ENCODE measurements around the gene PBX1. TPM values are rescaled to one million over a fixed set of nuclear protein-coding genes. Genes with fewer than 3 reads are reported as not detected.

The PBX1 gene
- total and polyA plus RNA-seq, 2 experiments from 2014 or later, result 40.0 to 104 TPM

DNA sequence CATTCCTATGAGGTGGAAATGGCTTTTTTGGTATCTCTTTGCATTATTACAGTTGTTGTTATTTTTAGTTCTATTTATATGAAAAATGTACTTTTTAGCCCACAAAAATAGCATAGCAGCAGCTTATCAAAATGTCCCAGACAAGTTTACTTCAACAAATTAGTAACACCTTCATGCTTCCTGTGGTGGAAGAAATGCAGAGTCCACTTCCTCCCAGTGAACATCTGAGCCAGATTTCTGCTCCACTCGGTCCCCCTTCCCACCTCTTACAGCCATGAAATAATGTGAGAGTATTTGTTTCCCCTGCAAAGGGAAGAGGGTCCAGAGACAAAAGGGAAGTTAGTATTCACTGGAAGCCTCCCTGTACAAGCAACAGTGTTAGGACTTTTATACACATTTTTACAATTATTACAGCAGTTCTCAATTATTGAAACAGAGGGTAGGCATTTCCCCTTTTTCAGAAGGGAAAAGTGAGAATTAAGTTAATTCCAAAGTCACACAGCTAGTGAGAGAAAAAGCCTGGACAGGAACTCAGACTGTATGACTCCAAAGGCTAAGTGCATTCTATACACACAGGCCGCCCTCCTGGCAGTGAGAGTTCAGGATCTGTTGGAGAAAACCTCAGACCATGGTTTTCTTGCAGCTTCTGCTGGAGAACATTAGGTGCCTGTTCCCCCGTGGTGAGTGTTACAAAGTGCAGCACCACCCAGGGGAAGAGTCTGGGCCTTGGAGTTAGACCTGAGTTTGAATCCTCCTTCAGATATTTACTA lies 126.5 kb downstream of the PBX1 start:
- no peaks in the 10 kb centered on the region for H3K36me3 ChIP-seq (ENCODE audit: insufficient read depth)
- H2AFZ ChIP-seq, result no peak overlapping the region
- no peaks in the 10 kb centered on the region for H3K9me2 ChIP-seq (ENCODE audit: insufficient read depth)
- TF ChIP-seq EZH2 (IDR thresholded peaks at IDR 0.05; ENCODE audit: low read depth, unreplicated experiment) (no peak), POLR2AphosphoS5 (IDR thresholded peaks at IDR 0.05; ENCODE audit: low read depth) (no peak), EZH2phosphoT487 (IDR thresholded peaks at IDR 0.05; ENCODE audit: unreplicated experiment) (no peak), ZNF114 (CRISPR knock-in tag; IDR thresholded peaks at IDR 0.05) (no peak)
- H3K27me3 ChIP-seq (ENCODE audit: insufficient read depth), result no peaks in the 10 kb centered on the region
- peaks cover 15% of the 10 kb centered on the region; the same call in 1 of the 2 replicates for H4K20me1 ChIP-seq (replicated peaks; ENCODE audit: insufficient read depth)
- no peak overlapping the region for H3K4me3 Mint-ChIP-seq
- no peaks in the 10 kb centered on the region; the same call in 2 of the 3 replicates for H3K9me3 Mint-ChIP-seq
- H3K27ac ChIP-seq (ENCODE audit: low read depth), result peak overlapping the region; percentile 33; the same call in 1 of the 2 replicates
- H3K4me3 ChIP-seq, result no peak overlapping the region
- H3K27ac Mint-ChIP-seq, result peak overlapping the region; percentile 17; the same call in 1 of the 2 replicates
- H3K36me3 Mint-ChIP-seq (ENCODE audit: low read depth), result peaks cover 16% of the 10 kb centered on the region
- no peak for ATAC-seq
- 0 out of 2 replicates have a peak, but pooled peaks cover 3% of the 10 kb centered on the region for H3F3A ChIP-seq (replicated peaks; ENCODE audit: low read depth)
- H3K27me3 Mint-ChIP-seq (ENCODE audit: insufficient read depth, low read depth, poor library complexity), result peaks cover 3% of the 10 kb centered on the region
- H3K4me2 ChIP-seq, result no peak overlapping the region
- H3K4me1 Mint-ChIP-seq, result peaks cover 43% of the 10 kb centered on the region
- no peak for DNase-seq (ENCODE audit: low spot score)
- peaks cover 14% of the 10 kb centered on the region for H3K4me1 ChIP-seq (ENCODE audit: insufficient read depth)
- peaks cover 61% of the 10 kb centered on the region for H3K79me2 ChIP-seq (replicated peaks; ENCODE audit: insufficient read depth)

DNA sequence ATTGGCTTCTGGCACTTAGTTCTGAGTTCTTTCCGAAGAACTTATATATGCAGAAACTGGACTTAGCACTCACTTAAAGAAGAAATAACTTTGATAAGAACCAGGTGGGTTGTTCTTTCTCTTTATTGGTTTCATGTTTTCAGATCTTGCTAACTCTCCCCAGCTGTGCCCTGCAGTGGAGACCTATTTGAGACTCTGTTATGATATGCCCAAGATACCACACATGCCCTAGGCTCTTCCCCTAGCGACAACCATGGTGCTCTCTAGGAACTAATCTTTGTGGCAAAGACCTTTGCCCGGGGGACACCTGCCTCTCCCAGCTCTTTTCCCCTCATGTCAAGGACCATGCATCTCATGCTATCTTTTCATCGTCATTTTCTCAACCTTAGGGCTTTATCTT lies 128.8 kb downstream of the PBX1 start:
- peaks cover 5% of the 10 kb centered on the region for H3K27me3 Mint-ChIP-seq (ENCODE audit: insufficient read depth, low read depth, poor library complexity)
- no peak overlapping the region for H3K4me3 Mint-ChIP-seq
- no peak overlapping the region for H3K27ac Mint-ChIP-seq
- peaks cover 36% of the 10 kb centered on the region for H3K4me1 Mint-ChIP-seq
- H3K27me3 ChIP-seq (ENCODE audit: insufficient read depth), result no peaks in the 10 kb centered on the region
- 0 out of 2 replicates have a peak, but pooled peaks cover 3% of the 10 kb centered on the region for H3F3A ChIP-seq (replicated peaks; ENCODE audit: low read depth)
- DNase-seq (ENCODE audit: low spot score) (no peak), ATAC-seq (no peak)
- no peaks in the 10 kb centered on the region for H3K36me3 ChIP-seq (ENCODE audit: insufficient read depth)
- H3K79me2 ChIP-seq (replicated peaks; ENCODE audit: insufficient read depth), result peaks cover 79% of the 10 kb centered on the region
- no peaks in the 10 kb centered on the region for H3K9me2 ChIP-seq (ENCODE audit: insufficient read depth)
- peaks cover 13% of the 10 kb centered on the region for H3K36me3 Mint-ChIP-seq (ENCODE audit: low read depth)
- no peak overlapping the region for H3K27ac ChIP-seq (ENCODE audit: low read depth)
- H3K4me1 ChIP-seq (ENCODE audit: insufficient read depth), result peaks cover 14% of the 10 kb centered on the region
- H3K4me3 ChIP-seq, result no peak overlapping the region
- H3K9me3 Mint-ChIP-seq, result no peaks in the 10 kb centered on the region; the same call in 1 of the 3 replicates
- H3K4me2 ChIP-seq, result no peak overlapping the region
- TF ChIP-seq EZH2phosphoT487 (IDR thresholded peaks at IDR 0.05; ENCODE audit: unreplicated experiment) (no peak), ETS1 (IDR thresholded peaks at IDR 0.05) (no peak), ZNF114 (CRISPR knock-in tag; IDR thresholded peaks at IDR 0.05) (no peak), POLR2AphosphoS5 (IDR thresholded peaks at IDR 0.05; ENCODE audit: low read depth) (no peak), JUNB (IDR thresholded peaks at IDR 0.05; ENCODE audit: unreplicated experiment) (no peak), ZNF331 (CRISPR knock-in tag; IDR thresholded peaks at IDR 0.05; ENCODE audit: low read depth) (no peak)
- TF ChIP-seq, protein P1, sequence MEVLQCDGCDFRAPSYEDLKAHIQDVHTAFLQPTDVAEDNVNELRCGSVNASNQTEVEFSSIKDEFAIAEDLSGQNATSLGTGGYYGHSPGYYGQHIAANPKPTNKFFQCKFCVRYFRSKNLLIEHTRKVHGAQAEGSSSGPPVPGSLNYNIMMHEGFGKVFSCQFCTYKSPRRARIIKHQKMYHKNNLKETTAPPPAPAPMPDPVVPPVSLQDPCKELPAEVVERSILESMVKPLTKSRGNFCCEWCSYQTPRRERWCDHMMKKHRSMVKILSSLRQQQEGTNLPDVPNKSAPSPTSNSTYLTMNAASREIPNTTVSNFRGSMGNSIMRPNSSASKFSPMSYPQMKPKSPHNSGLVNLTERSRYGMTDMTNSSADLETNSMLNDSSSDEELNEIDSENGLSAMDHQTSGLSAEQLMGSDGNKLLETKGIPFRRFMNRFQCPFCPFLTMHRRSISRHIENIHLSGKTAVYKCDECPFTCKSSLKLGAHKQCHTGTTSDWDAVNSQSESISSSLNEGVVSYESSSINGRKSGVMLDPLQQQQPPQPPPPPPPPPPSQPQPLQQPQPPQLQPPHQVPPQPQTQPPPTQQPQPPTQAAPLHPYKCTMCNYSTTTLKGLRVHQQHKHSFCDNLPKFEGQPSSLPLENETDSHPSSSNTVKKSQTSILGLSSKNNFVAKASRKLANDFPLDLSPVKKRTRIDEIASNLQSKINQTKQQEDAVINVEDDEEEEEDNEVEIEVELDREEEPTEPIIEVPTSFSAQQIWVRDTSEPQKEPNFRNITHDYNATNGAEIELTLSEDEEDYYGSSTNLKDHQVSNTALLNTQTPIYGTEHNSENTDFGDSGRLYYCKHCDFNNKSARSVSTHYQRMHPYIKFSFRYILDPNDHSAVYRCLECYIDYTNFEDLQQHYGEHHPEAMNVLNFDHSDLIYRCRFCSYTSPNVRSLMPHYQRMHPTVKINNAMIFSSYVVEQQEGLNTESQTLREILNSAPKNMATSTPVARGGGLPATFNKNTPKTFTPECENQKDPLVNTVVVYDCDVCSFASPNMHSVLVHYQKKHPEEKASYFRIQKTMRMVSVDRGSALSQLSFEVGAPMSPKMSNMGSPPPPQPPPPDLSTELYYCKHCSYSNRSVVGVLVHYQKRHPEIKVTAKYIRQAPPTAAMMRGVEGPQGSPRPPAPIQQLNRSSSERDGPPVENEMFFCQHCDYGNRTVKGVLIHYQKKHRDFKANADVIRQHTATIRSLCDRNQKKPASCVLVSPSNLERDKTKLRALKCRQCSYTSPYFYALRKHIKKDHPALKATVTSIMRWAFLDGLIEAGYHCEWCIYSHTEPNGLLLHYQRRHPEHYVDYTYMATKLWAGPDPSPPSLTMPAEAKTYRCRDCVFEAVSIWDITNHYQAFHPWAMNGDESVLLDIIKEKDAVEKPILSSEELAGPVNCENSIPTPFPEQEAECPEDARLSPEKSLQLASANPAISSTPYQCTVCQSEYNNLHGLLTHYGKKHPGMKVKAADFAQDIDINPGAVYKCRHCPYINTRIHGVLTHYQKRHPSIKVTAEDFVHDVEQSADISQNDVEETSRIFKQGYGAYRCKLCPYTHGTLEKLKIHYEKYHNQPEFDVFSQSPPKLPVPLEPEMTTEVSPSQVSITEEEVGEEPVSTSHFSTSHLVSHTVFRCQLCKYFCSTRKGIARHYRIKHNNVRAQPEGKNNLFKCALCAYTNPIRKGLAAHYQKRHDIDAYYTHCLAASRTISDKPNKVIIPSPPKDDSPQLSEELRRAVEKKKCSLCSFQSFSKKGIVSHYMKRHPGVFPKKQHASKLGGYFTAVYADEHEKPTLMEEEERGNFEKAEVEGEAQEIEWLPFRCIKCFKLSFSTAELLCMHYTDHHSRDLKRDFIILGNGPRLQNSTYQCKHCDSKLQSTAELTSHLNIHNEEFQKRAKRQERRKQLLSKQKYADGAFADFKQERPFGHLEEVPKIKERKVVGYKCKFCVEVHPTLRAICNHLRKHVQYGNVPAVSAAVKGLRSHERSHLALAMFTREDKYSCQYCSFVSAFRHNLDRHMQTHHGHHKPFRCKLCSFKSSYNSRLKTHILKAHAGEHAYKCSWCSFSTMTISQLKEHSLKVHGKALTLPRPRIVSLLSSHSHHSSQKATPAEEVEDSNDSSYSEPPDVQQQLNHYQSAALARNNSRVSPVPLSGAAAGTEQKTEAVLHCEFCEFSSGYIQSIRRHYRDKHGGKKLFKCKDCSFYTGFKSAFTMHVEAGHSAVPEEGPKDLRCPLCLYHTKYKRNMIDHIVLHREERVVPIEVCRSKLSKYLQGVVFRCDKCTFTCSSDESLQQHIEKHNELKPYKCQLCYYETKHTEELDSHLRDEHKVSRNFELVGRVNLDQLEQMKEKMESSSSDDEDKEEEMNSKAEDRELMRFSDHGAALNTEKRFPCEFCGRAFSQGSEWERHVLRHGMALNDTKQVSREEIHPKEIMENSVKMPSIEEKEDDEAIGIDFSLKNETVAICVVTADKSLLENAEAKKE (CRISPR knock-in tag; IDR thresholded peaks at IDR 0.05), result no peak
- peaks cover 15% of the 10 kb centered on the region; the same call in 1 of the 2 replicates for H4K20me1 ChIP-seq (replicated peaks; ENCODE audit: insufficient read depth)
- H2AFZ ChIP-seq, result no peak overlapping the region

Measured in GM23338 (cell line).